Activated B cell treated with CpG ODN at 0.5 μM for 24 hours (primary cell): ENCODE measurements around the gene CT55. TPM values are rescaled to one million over a fixed set of nuclear protein-coding genes. Genes with fewer than 3 reads are reported as not detected.
"Not testable (repeated sequence)": the region's sequence is repeated elsewhere in the genome, so short reads cannot be mapped to it uniquely, and the experiment has no call there.

ENCODE experiments used
- ATAC-seq: fragments of 200-7000 bp; cut with Tn5 transposase; one replicate; pipeline ENCODE4 v1.10.0; 2021; ENCODE audit warnings: low read depth, mild to moderate bottlenecking, moderate library complexity
- CTCF ChIA-PET: fragments of 350-600 bp; sonication (Branson Sonifier 250); formaldehyde crosslinking; loops from one replicate; lab custom pipeline; 2021; ENCODE audit warnings: antibody characterized with exemption; lab: Charles Lee
- POLR2A ChIA-PET: fragments of 350-600 bp; sonication (Branson Sonifier 250); formaldehyde crosslinking; loops from one replicate; lab custom pipeline; 2021; ENCODE audit warnings: antibody characterized with exemption; lab: Charles Lee
- DNase-seq: peaks from one replicate; pipeline ENCODE4 v3.0.0; 2022
- H3K27ac Mint-ChIP-seq: one replicate; pipeline ENCODE4 v1.8.0; 2020; ENCODE audit warnings: mixed read lengths
- H3K27me3 Mint-ChIP-seq: one replicate; pipeline ENCODE4 v1.8.0; 2021; ENCODE audit warnings: mixed read lengths
- H3K36me3 Mint-ChIP-seq: one replicate; pipeline ENCODE4 v1.8.0; 2021; ENCODE audit warnings: low read depth, mixed read lengths
- H3K4me1 Mint-ChIP-seq: one replicate; pipeline ENCODE4 v1.8.0; 2021; ENCODE audit warnings: mixed read lengths
- H3K4me3 Mint-ChIP-seq: one replicate; pipeline ENCODE4 v1.8.0; 2020; ENCODE audit warnings: mild to moderate bottlenecking, mixed read lengths
- H3K9me3 Mint-ChIP-seq: one replicate; pipeline ENCODE4 v1.8.0; 2020; ENCODE audit warnings: mixed read lengths
- CTCF ChIP-seq: fragments of 200-600 bp; IDR thresholded peaks from one replicate; pipeline ENCODE4 v1.8.0; 2022; ENCODE audit warnings: antibody characterized with exemption, mild to moderate bottlenecking
- intact Hi-C: fragments of 100-400 bp; cut with micrococcal nuclease; formaldehyde crosslinking; loops from one replicate; pipeline ENCODE4 v1.15.1; 2024
- total RNA-seq: library from RNA; stranded (reverse); gene quantifications from 2 replicates; pipeline ENCODE4 v1.2.3, GENCODE V29; 2022

CT55 gene
- total RNA-seq: not detected in 2 replicates

- Mint-ChIP-seq H3K4me1 (no peaks in the 10 kb centered on the region), H3K27ac (no peak within 1 kb of the TSS), H3K4me3 (no peak within 1 kb of the TSS), H3K36me3 (no peaks in the 10 kb centered on the region), H3K9me3 (no peaks in the 10 kb centered on the region), H3K27me3 (peaks cover 3% of the 10 kb centered on the region)
- DNase-seq (no peak), ATAC-seq (no peak)
- no peak for TF ChIP-seq CTCF
- intact Hi-C loops: no loop called here
- POLR2A ChIA-PET: no interaction called here
- CTCF ChIA-PET: no interaction called here
Observed at GRCh38 chrX:135170877-135171519, at the start of gene CT55. Gene CT55 (minus strand): TSS chrX:135171398. CDS start chrX:135171171, 227 bp downstream.

- Mint-ChIP-seq H3K4me3 (no peak overlapping the region), H3K27ac (no peak overlapping the region), H3K9me3 (no peaks in the 10 kb centered on the region), H3K27me3 (peaks cover 5% of the 10 kb centered on the region), H3K4me1 (no peaks in the 10 kb centered on the region), H3K36me3 (no peaks in the 10 kb centered on the region)
- DNase-seq: no peak
- ATAC-seq: no peak
- TF ChIP-seq CTCF: no peak
- intact Hi-C loops: no loop called here
- POLR2A ChIA-PET: no interaction called here
- CTCF ChIA-PET: no interaction called here
Observed at GRCh38 chrX:135213200-135213844, 42.1 kb upstream of the CT55 start.

GRCh38 chrX:135206427-135206826 lies 35.2 kb upstream of the CT55 start:
- H3K36me3 Mint-ChIP-seq, H3K27ac Mint-ChIP-seq, intact Hi-C loops, H3K4me3 Mint-ChIP-seq, ATAC-seq, H3K9me3 Mint-ChIP-seq, H3K4me1 Mint-ChIP-seq, DNase-seq, POLR2A ChIA-PET: not testable (repeated sequence)
- peaks cover 13% of the 10 kb centered on the region for H3K27me3 Mint-ChIP-seq
- CTCF ChIA-PET: interaction anchor here (1.2 kb wide), 1 partner anchor 272 kb away, joined by 3 read pairs; no protein-coding TSS in a partner anchor

- ATAC-seq: no peak
- Mint-ChIP-seq H3K9me3 (no peaks in the 10 kb centered on the region), H3K36me3 (no peaks in the 10 kb centered on the region), H3K4me1 (no peaks in the 10 kb centered on the region), H3K27ac (no peak overlapping the region), H3K27me3 (peaks cover 10% of the 10 kb centered on the region), H3K4me3 (no peak overlapping the region)
- intact Hi-C loops: no loop called here
- CTCF ChIA-PET: no interaction called here
- TF ChIP-seq CTCF: no peak
- no peak for DNase-seq
- POLR2A ChIA-PET: no interaction called here
Observed at GRCh38 chrX:135200297-135200696, 29.1 kb upstream of the CT55 start.

GRCh38 chrX:135194684-135195083 lies 23.5 kb upstream of the CT55 start:
- no peak for TF ChIP-seq CTCF
- ATAC-seq (no peak), DNase-seq (no peak)
- peaks cover 3% of the 10 kb centered on the region for H3K27me3 Mint-ChIP-seq
- H3K4me1 Mint-ChIP-seq: no peaks in the 10 kb centered on the region
- ChIA-PET POLR2A (no interaction called here), CTCF (no interaction called here)
- H3K36me3 Mint-ChIP-seq: no peaks in the 10 kb centered on the region
- H3K9me3 Mint-ChIP-seq: no peaks in the 10 kb centered on the region
- no peak overlapping the region for H3K27ac Mint-ChIP-seq
- no peak overlapping the region for H3K4me3 Mint-ChIP-seq
- intact Hi-C loops: no loop called here
